T-helper 2 cell treated with Interferon-gamma antibody and Interleukin-4, amounts not matched to agents 5 μg/mL and 100 μg/mL, for 36 hours (primary cell): ENCODE results near the gene MGMT.

ENCODE experiments used
- DNase-seq: peaks from one replicate; pipeline ENCODE4 v3.0.0; 2021; ENCODE audit warnings: low spot score
- H3K27ac Mint-ChIP-seq: one replicate; pipeline ENCODE4 v1.8.0; 2021; ENCODE audit warnings: mild to moderate bottlenecking, mixed read lengths
- H3K27me3 Mint-ChIP-seq: one replicate; pipeline ENCODE4 v1.8.0; 2021; ENCODE audit warnings: low read depth, mixed read lengths
- H3K36me3 Mint-ChIP-seq: one replicate; pipeline ENCODE4 v1.8.0; 2021; ENCODE audit warnings: low read depth, mixed read lengths
- H3K4me1 Mint-ChIP-seq: one replicate; pipeline ENCODE4 v1.8.0; 2021; ENCODE audit warnings: low read depth, mixed read lengths
- H3K4me3 Mint-ChIP-seq: one replicate; pipeline ENCODE4 v1.8.0; 2022; ENCODE audit warnings: mild to moderate bottlenecking, moderate library complexity, mixed read lengths
- H3K9me3 Mint-ChIP-seq: one replicate; pipeline ENCODE4 v1.8.0; 2021; ENCODE audit warnings: mixed read lengths

The MGMT gene

GRCh38 chr10:129641351-129641750, 174.3 kb downstream of the MGMT start:
- H3K4me1 Mint-ChIP-seq = no peaks in the 10 kb centered on the region
- H3K36me3 Mint-ChIP-seq = peaks cover 1% of the 10 kb centered on the region
- H3K27me3 Mint-ChIP-seq = no peaks in the 10 kb centered on the region
- H3K27ac Mint-ChIP-seq = no peak overlapping the region
- H3K4me3 Mint-ChIP-seq = no peak overlapping the region
- DNase-seq = no peak
- H3K9me3 Mint-ChIP-seq = no peaks in the 10 kb centered on the region

GRCh38 chr10:129641982-129642381, 174.9 kb downstream of the MGMT start:
- Mint-ChIP-seq H3K4me3 (no peak overlapping the region), H3K36me3 (no peaks in the 10 kb centered on the region), H3K27ac (no peak overlapping the region), H3K9me3 (no peaks in the 10 kb centered on the region), H3K27me3 (no peaks in the 10 kb centered on the region), H3K4me1 (no peaks in the 10 kb centered on the region)
- DNase-seq = no peak

GRCh38 chr10:129642427-129642826, 175.4 kb downstream of the MGMT start:
- no peak overlapping the region for H3K27ac Mint-ChIP-seq
- no peaks in the 10 kb centered on the region for H3K36me3 Mint-ChIP-seq
- DNase-seq = no peak
- no peaks in the 10 kb centered on the region for H3K9me3 Mint-ChIP-seq
- no peaks in the 10 kb centered on the region for H3K4me1 Mint-ChIP-seq
- no peaks in the 10 kb centered on the region for H3K27me3 Mint-ChIP-seq
- no peak overlapping the region for H3K4me3 Mint-ChIP-seq

GRCh38 chr10:129643266-129643665, 176.2 kb downstream of the MGMT start:
- Mint-ChIP-seq H3K4me1 (no peaks in the 10 kb centered on the region), H3K9me3 (no peaks in the 10 kb centered on the region), H3K4me3 (no peak overlapping the region), H3K36me3 (no peaks in the 10 kb centered on the region), H3K27ac (no peak overlapping the region), H3K27me3 (no peaks in the 10 kb centered on the region)
- no peak for DNase-seq

- no peaks in the 10 kb centered on the region for H3K9me3 Mint-ChIP-seq
- no peak overlapping the region for H3K27ac Mint-ChIP-seq
- no peaks in the 10 kb centered on the region for H3K4me1 Mint-ChIP-seq
- no peaks in the 10 kb centered on the region for H3K27me3 Mint-ChIP-seq
- no peaks in the 10 kb centered on the region for H3K36me3 Mint-ChIP-seq
- H3K4me3 Mint-ChIP-seq = no peak overlapping the region
- DNase-seq = no peak
Measured at GRCh38 chr10:129645487-129645886, 178.4 kb downstream of the MGMT start.

- no peak for DNase-seq
- no peak overlapping the region for H3K27ac Mint-ChIP-seq
- H3K4me3 Mint-ChIP-seq = no peak overlapping the region
- no peaks in the 10 kb centered on the region for H3K27me3 Mint-ChIP-seq
- H3K4me1 Mint-ChIP-seq = no peaks in the 10 kb centered on the region
- no peaks in the 10 kb centered on the region for H3K36me3 Mint-ChIP-seq
- H3K9me3 Mint-ChIP-seq = no peaks in the 10 kb centered on the region
Measured at GRCh38 chr10:129646973-129647372, 179.9 kb downstream of the MGMT start.

GRCh38 chr10:129647590-129647989, 180.5 kb downstream of the MGMT start:
- Mint-ChIP-seq H3K27ac (no peak overlapping the region), H3K27me3 (no peaks in the 10 kb centered on the region), H3K4me1 (no peaks in the 10 kb centered on the region), H3K9me3 (no peaks in the 10 kb centered on the region), H3K4me3 (no peak overlapping the region), H3K36me3 (no peaks in the 10 kb centered on the region)
- no peak for DNase-seq

- no peaks in the 10 kb centered on the region for H3K27me3 Mint-ChIP-seq
- no peak for DNase-seq
- H3K4me3 Mint-ChIP-seq = no peak overlapping the region
- H3K9me3 Mint-ChIP-seq = no peaks in the 10 kb centered on the region
- H3K27ac Mint-ChIP-seq = no peak overlapping the region
- H3K36me3 Mint-ChIP-seq = no peaks in the 10 kb centered on the region
- H3K4me1 Mint-ChIP-seq = no peaks in the 10 kb centered on the region
Measured at GRCh38 chr10:129648856-129649255, 181.8 kb downstream of the MGMT start.

- H3K36me3 Mint-ChIP-seq = no peaks in the 10 kb centered on the region
- no peak for DNase-seq
- no peaks in the 10 kb centered on the region for H3K4me1 Mint-ChIP-seq
- H3K9me3 Mint-ChIP-seq = no peaks in the 10 kb centered on the region
- H3K27ac Mint-ChIP-seq = no peak overlapping the region
- H3K27me3 Mint-ChIP-seq = no peaks in the 10 kb centered on the region
- H3K4me3 Mint-ChIP-seq = no peak overlapping the region
Measured at GRCh38 chr10:129652021-129652420, 185.0 kb downstream of the MGMT start.

GRCh38 chr10:129652521-129653201, 185.6 kb downstream of the MGMT start:
- Mint-ChIP-seq H3K9me3 (no peaks in the 10 kb centered on the region), H3K36me3 (no peaks in the 10 kb centered on the region), H3K27me3 (no peaks in the 10 kb centered on the region), H3K27ac (no peak overlapping the region), H3K4me3 (no peak overlapping the region), H3K4me1 (no peaks in the 10 kb centered on the region)
- DNase-seq = no peak

- H3K27me3 Mint-ChIP-seq = no peaks in the 10 kb centered on the region
- no peak overlapping the region for H3K27ac Mint-ChIP-seq
- H3K36me3 Mint-ChIP-seq = no peaks in the 10 kb centered on the region
- no peaks in the 10 kb centered on the region for H3K4me1 Mint-ChIP-seq
- DNase-seq = no peak
- no peak overlapping the region for H3K4me3 Mint-ChIP-seq
- no peaks in the 10 kb centered on the region for H3K9me3 Mint-ChIP-seq
Measured at GRCh38 chr10:129653428-129653827, 186.4 kb downstream of the MGMT start.

GRCh38 chr10:129653861-129654260, 186.8 kb downstream of the MGMT start:
- Mint-ChIP-seq H3K9me3 (no peaks in the 10 kb centered on the region), H3K27me3 (no peaks in the 10 kb centered on the region), H3K36me3 (no peaks in the 10 kb centered on the region), H3K4me1 (no peaks in the 10 kb centered on the region), H3K27ac (no peak overlapping the region), H3K4me3 (no peak overlapping the region)
- no peak for DNase-seq

- Mint-ChIP-seq H3K4me3 (no peak overlapping the region), H3K4me1 (no peaks in the 10 kb centered on the region), H3K9me3 (no peaks in the 10 kb centered on the region), H3K27me3 (no peaks in the 10 kb centered on the region), H3K36me3 (no peaks in the 10 kb centered on the region), H3K27ac (no peak overlapping the region)
- no peak for DNase-seq
Measured at GRCh38 chr10:129654461-129654860, 187.4 kb downstream of the MGMT start.

GRCh38 chr10:129655007-129655678, 188.1 kb downstream of the MGMT start:
- Mint-ChIP-seq H3K36me3 (no peaks in the 10 kb centered on the region), H3K4me1 (no peaks in the 10 kb centered on the region), H3K9me3 (no peaks in the 10 kb centered on the region), H3K27me3 (no peaks in the 10 kb centered on the region), H3K4me3 (no peak overlapping the region), H3K27ac (no peak overlapping the region)
- no peak for DNase-seq

GRCh38 chr10:129655679-129656031, 188.6 kb downstream of the MGMT start:
- Mint-ChIP-seq H3K9me3 (no peaks in the 10 kb centered on the region), H3K4me3 (no peak overlapping the region), H3K27ac (no peak overlapping the region), H3K4me1 (no peaks in the 10 kb centered on the region), H3K36me3 (no peaks in the 10 kb centered on the region), H3K27me3 (no peaks in the 10 kb centered on the region)
- DNase-seq = no peak
